ENCODE measurements around the gene KATNIP. TPM values are rescaled to one million over a fixed set of nuclear protein-coding genes. Genes with fewer than 3 reads are reported as not detected.

Gene KATNIP
- total RNA-seq, 1 donor from 2014 or later, result 17.0 TPM

GRCh38 chr16:27572711-27573110 lies 22.8 kb downstream of the KATNIP start:
- Mint-ChIP-seq H3K4me1 (ENCODE audit: low read depth) (no peaks in the 10 kb centered on the region), H3K27ac (no peak overlapping the region), H3K4me3 (ENCODE audit: low read depth) (no peak overlapping the region), H3K36me3 (ENCODE audit: low read depth) (no peaks in the 10 kb centered on the region), H3K9me3 (no peaks in the 10 kb centered on the region), H3K27me3 (ENCODE audit: low read depth) (no peaks in the 10 kb centered on the region)
- no peak for DNase-seq (ENCODE audit: low spot score)
- intact Hi-C loops (cut with micrococcal nuclease), result no loop called here

GRCh38 chr16:27576729-27577128 lies 26.8 kb downstream of the KATNIP start:
- H3K27me3 Mint-ChIP-seq (ENCODE audit: low read depth), result no peaks in the 10 kb centered on the region
- H3K4me3 Mint-ChIP-seq (ENCODE audit: low read depth), result no peak overlapping the region
- intact Hi-C loops (cut with micrococcal nuclease), result no loop called here
- no peak for DNase-seq (ENCODE audit: low spot score)
- no peaks in the 10 kb centered on the region for H3K9me3 Mint-ChIP-seq
- H3K36me3 Mint-ChIP-seq (ENCODE audit: low read depth), result no peaks in the 10 kb centered on the region
- no peak overlapping the region for H3K27ac Mint-ChIP-seq
- H3K4me1 Mint-ChIP-seq (ENCODE audit: low read depth), result peaks cover 14% of the 10 kb centered on the region

- H3K27ac Mint-ChIP-seq, result no peak overlapping the region
- H3K4me3 Mint-ChIP-seq (ENCODE audit: low read depth), result no peak overlapping the region
- H3K9me3 Mint-ChIP-seq, result no peaks in the 10 kb centered on the region
- intact Hi-C loops (cut with micrococcal nuclease), result no loop called here
- H3K36me3 Mint-ChIP-seq (ENCODE audit: low read depth), result no peaks in the 10 kb centered on the region
- H3K27me3 Mint-ChIP-seq (ENCODE audit: low read depth), result no peaks in the 10 kb centered on the region
- no peak for DNase-seq (ENCODE audit: low spot score)
- H3K4me1 Mint-ChIP-seq (ENCODE audit: low read depth), result peaks cover 14% of the 10 kb centered on the region
These were observed 29.4 kb downstream of the KATNIP start for GRCh38 chr16:27579087-27579980.

GRCh38 chr16:27582883-27583282 lies 32.9 kb downstream of the KATNIP start:
- intact Hi-C loops (cut with micrococcal nuclease), result no loop called here
- Mint-ChIP-seq H3K4me3 (ENCODE audit: low read depth) (no peak overlapping the region), H3K4me1 (ENCODE audit: low read depth) (peaks cover 14% of the 10 kb centered on the region), H3K9me3 (no peaks in the 10 kb centered on the region), H3K27ac (no peak overlapping the region), H3K27me3 (ENCODE audit: low read depth) (no peaks in the 10 kb centered on the region), H3K36me3 (ENCODE audit: low read depth) (no peaks in the 10 kb centered on the region)
- no peak for DNase-seq (ENCODE audit: low spot score)

DNA sequence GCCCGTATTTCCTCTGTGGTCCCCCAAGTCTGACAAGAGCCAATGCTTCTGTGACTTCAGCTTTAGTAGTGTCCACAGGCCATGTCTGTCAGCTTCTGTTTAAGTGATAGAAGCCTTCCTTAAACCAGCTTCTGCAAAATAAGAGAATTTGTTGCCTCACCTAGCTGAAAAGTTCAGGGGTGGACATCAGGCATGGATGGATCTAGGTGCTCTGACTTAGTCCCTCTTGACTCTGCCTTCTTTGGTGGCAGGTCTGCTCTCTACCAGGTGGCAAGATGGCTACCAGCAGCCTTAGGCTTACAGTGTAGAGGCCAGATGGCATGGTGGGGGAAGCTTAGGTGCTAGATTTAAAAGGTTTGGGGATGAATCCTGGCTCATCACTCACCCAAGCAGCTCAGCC lies 33.7 kb downstream of the KATNIP start:
- intact Hi-C loops (cut with micrococcal nuclease), result no loop called here

DNA sequence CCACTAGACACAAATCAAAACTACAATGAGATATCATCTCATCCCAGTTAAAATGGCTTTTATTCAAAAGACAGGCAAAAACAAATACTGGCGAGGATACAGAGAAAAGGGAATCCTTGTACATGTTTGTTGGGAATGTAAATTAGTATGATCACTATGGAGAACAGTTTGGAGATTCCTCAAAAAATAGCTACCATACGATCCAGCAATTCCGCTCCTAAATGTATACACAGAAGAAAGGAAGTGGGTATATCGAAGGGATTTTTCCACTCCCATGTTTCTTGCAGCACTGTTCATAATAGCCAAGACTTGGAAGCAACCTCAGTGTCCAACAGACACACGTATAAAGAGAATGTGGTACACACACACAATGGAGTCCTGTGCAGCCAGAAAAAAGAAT lies 35.3 kb downstream of the KATNIP start:
- Mint-ChIP-seq H3K27ac (no peak overlapping the region), H3K4me1 (ENCODE audit: low read depth) (no peaks in the 10 kb centered on the region), H3K27me3 (ENCODE audit: low read depth) (no peaks in the 10 kb centered on the region), H3K36me3 (ENCODE audit: low read depth) (no peaks in the 10 kb centered on the region), H3K4me3 (ENCODE audit: low read depth) (no peak overlapping the region), H3K9me3 (no peaks in the 10 kb centered on the region)
- intact Hi-C loops (cut with micrococcal nuclease), result no loop called here
- DNase-seq (ENCODE audit: low spot score), result no peak

More for the DNA sequence above, 33.7 kb downstream of the KATNIP start:
- Mint-ChIP-seq H3K36me3 (ENCODE audit: low read depth) (no peaks in the 10 kb centered on the region), H3K4me3 (ENCODE audit: low read depth) (no peak overlapping the region), H3K4me1 (ENCODE audit: low read depth) (peaks cover 9% of the 10 kb centered on the region), H3K27me3 (ENCODE audit: low read depth) (no peaks in the 10 kb centered on the region), H3K27ac (no peak overlapping the region), H3K9me3 (no peaks in the 10 kb centered on the region)
- DNase-seq (ENCODE audit: low spot score), result no peak

DNA sequence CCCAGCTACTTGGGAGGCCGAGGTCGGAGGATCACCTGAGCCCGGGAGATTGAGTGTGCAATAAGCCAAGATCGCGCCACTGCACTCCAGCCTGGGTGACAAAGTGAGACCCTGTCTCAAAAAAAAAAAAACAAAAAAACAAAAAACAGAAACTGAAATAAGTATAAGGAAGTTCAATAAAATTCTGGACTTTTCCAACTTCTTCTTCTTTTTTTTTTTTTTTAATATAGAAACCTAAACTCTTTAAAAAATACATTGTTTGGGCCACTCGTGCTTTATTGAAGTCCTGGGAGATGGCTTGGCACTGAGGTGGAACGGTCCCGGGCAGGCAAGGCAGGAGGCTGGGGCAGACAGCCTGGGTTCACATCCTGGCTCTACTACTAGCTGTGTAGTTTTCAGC lies 36.8 kb downstream of the KATNIP start:
- Mint-ChIP-seq H3K27ac (no peak overlapping the region), H3K9me3 (no peaks in the 10 kb centered on the region), H3K27me3 (ENCODE audit: low read depth) (no peaks in the 10 kb centered on the region), H3K4me1 (ENCODE audit: low read depth) (no peaks in the 10 kb centered on the region), H3K4me3 (ENCODE audit: low read depth) (no peak overlapping the region), H3K36me3 (ENCODE audit: low read depth) (no peaks in the 10 kb centered on the region)
- no peak for DNase-seq (ENCODE audit: low spot score)
- intact Hi-C loops (cut with micrococcal nuclease), result no loop called here

- no peaks in the 10 kb centered on the region for H3K27me3 Mint-ChIP-seq (ENCODE audit: low read depth)
- no peak overlapping the region for H3K27ac Mint-ChIP-seq
- no peaks in the 10 kb centered on the region for H3K9me3 Mint-ChIP-seq
- no peaks in the 10 kb centered on the region for H3K4me1 Mint-ChIP-seq (ENCODE audit: low read depth)
- DNase-seq (ENCODE audit: low spot score), result no peak
- H3K4me3 Mint-ChIP-seq (ENCODE audit: low read depth), result no peak overlapping the region
- intact Hi-C loops (cut with micrococcal nuclease), result no loop called here
- no peaks in the 10 kb centered on the region for H3K36me3 Mint-ChIP-seq (ENCODE audit: low read depth)
These were observed 38.1 kb downstream of the KATNIP start for GRCh38 chr16:27588057-27588456.

- no peak overlapping the region for H3K4me3 Mint-ChIP-seq (ENCODE audit: low read depth)
- no peaks in the 10 kb centered on the region for H3K36me3 Mint-ChIP-seq (ENCODE audit: low read depth)
- no peaks in the 10 kb centered on the region for H3K27me3 Mint-ChIP-seq (ENCODE audit: low read depth)
- DNase-seq (ENCODE audit: low spot score), result no peak
- intact Hi-C loops (cut with micrococcal nuclease), result no loop called here
- no peaks in the 10 kb centered on the region for H3K4me1 Mint-ChIP-seq (ENCODE audit: low read depth)
- no peaks in the 10 kb centered on the region for H3K9me3 Mint-ChIP-seq
- no peak overlapping the region for H3K27ac Mint-ChIP-seq
These were observed 41.9 kb downstream of the KATNIP start for GRCh38 chr16:27591837-27592236.

GRCh38 chr16:27595475-27595874 lies 45.5 kb downstream of the KATNIP start:
- H3K36me3 Mint-ChIP-seq (ENCODE audit: low read depth), result no peaks in the 10 kb centered on the region
- H3K4me3 Mint-ChIP-seq (ENCODE audit: low read depth), result no peak overlapping the region
- H3K27ac Mint-ChIP-seq, result no peak overlapping the region
- H3K27me3 Mint-ChIP-seq (ENCODE audit: low read depth), result no peaks in the 10 kb centered on the region
- no peaks in the 10 kb centered on the region for H3K4me1 Mint-ChIP-seq (ENCODE audit: low read depth)
- intact Hi-C loops (cut with micrococcal nuclease), result no loop called here
- DNase-seq (ENCODE audit: low spot score), result no peak
- H3K9me3 Mint-ChIP-seq, result no peaks in the 10 kb centered on the region

DNA sequence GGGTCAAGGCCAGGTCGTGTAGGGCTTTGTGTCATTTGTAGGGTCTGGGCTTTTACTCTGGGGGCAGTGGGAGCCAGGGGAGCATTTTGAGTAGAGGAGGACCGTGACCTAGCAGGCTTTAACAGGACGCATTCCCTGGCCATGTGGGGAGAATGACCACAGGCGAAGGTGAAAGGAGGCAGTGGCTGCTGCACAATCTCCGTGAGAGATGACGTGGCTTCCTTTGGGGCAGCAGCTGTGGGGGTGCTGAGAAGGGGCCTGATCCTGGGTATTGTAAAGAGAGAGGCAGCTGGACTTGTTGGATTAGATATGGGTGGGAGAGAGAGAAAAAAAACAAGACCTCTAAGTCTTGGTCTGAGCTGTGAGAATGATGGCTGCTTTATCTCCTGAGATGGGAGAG lies 46.0 kb downstream of the KATNIP start:
- no peak overlapping the region for H3K4me3 Mint-ChIP-seq (ENCODE audit: low read depth)
- DNase-seq (ENCODE audit: low spot score), result no peak
- H3K36me3 Mint-ChIP-seq (ENCODE audit: low read depth), result no peaks in the 10 kb centered on the region
- no peaks in the 10 kb centered on the region for H3K4me1 Mint-ChIP-seq (ENCODE audit: low read depth)
- no peaks in the 10 kb centered on the region for H3K27me3 Mint-ChIP-seq (ENCODE audit: low read depth)
- no peak overlapping the region for H3K27ac Mint-ChIP-seq
- intact Hi-C loops (cut with micrococcal nuclease), result no loop called here
- no peaks in the 10 kb centered on the region for H3K9me3 Mint-ChIP-seq

DNA sequence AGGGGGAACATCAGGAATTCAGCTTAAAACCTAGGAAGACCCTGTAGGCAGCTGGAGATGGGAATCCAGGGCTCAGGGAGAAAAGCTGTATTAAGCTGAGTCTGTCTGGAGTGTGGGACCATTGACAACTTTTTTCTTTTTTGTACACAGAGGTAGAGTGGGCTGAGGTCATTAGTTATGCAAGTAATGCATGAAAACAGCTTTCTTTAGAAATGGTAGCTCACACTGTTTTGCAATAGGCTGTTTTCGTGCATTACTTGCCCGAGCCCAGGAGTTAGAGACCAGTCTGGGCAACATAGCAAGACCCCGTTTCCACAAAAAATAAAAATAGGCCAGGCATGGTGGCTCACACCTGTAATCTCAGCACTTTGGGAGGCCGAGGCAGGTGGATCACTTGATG lies 46.5 kb downstream of the KATNIP start:
- Mint-ChIP-seq H3K36me3 (ENCODE audit: low read depth) (no peaks in the 10 kb centered on the region), H3K27me3 (ENCODE audit: low read depth) (no peaks in the 10 kb centered on the region), H3K4me1 (ENCODE audit: low read depth) (no peaks in the 10 kb centered on the region), H3K27ac (no peak overlapping the region), H3K4me3 (ENCODE audit: low read depth) (no peak overlapping the region), H3K9me3 (no peaks in the 10 kb centered on the region)
- DNase-seq (ENCODE audit: low spot score), result no peak
- intact Hi-C loops (cut with micrococcal nuclease), result no loop called here

DNA sequence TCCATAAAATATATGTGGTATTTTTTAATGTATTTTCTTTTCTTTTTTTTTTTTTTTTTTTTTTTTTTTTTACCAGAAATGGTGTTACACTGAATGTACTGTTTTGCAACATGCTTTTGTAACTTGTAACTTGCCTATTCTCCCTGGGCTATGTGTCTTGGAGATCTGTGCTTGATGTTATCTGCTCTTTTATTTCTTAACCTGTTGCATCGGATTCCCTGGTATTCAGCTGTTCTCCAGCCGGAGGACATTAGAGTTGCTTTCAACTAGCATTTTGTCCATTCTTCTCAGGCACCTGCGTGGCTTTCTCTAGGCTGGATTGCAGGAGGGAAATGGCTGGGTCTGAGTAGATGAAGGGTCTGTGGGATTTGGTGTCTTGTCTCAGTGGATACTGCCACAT lies 47.4 kb downstream of the KATNIP start:
- H3K27me3 Mint-ChIP-seq (ENCODE audit: low read depth), result no peaks in the 10 kb centered on the region
- H3K9me3 Mint-ChIP-seq, result no peaks in the 10 kb centered on the region
- H3K27ac Mint-ChIP-seq, result no peak overlapping the region
- no peak for DNase-seq (ENCODE audit: low spot score)
- no peak overlapping the region for H3K4me3 Mint-ChIP-seq (ENCODE audit: low read depth)
- H3K4me1 Mint-ChIP-seq (ENCODE audit: low read depth), result no peaks in the 10 kb centered on the region
- intact Hi-C loops (cut with micrococcal nuclease), result no loop called here
- no peaks in the 10 kb centered on the region for H3K36me3 Mint-ChIP-seq (ENCODE audit: low read depth)

Measured in activated T-helper 2 cell treated with anti-CD3 and anti-CD28 coated beads, Interferon-gamma antibody, Interleukin-2, Interleukin-4, amounts not matched to agents 10 μg/mL and 5 μg/mL and 100 μg/mL, durations not matched to agents 14 hours and 24 hours and 36 hours (primary cell).